Measurements from ENCODE around the gene UPK2.

UPK2 gene

DNA sequence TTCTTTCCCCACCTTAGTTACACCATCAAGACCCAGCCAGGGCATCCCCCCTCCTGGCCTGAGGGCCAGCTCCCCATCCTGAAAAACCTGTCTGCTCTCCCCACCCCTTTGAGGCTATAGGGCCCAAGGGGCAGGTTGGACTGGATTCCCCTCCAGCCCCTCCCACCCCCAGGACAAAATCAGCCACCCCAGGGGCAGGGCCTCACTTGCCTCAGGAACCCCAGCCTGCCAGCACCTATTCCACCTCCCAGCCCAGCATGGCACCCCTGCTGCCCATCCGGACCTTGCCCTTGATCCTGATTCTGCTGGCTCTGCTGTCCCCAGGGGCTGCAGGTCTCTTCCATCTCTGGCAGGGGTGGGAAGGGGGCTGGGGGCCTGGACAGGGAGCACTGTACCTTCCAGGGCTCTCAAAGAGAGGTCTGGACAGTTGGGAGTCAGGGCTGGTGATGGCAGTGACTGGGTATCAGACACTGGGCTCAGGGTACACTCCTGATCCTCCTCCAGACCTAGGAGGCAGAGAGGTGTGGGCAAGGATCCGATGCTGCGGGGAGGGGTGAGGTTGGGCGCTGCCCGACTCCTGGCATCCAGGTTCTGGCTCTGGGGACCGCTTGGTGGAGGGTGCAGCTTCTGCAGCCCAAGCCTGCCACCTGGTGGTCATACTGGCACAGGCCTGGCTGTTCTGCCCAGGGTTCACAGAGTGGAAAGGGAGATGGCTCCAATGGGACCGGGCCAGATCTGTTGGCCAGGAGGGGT is at the start of gene UPK2:
Gene UPK2, plus strand, starts transcription at position 205 of the 753 bp plus-strand sequence. Its CDS starts 53 bp downstream, at position 258.
- no peak within 1 kb of the TSS for H3K4me3 ChIP-seq (ENCODE audit: low read depth, low read length)
- no peak for DNase-seq (ENCODE audit: low read depth, low spot score)
- TF ChIP-seq, protein P1, sequence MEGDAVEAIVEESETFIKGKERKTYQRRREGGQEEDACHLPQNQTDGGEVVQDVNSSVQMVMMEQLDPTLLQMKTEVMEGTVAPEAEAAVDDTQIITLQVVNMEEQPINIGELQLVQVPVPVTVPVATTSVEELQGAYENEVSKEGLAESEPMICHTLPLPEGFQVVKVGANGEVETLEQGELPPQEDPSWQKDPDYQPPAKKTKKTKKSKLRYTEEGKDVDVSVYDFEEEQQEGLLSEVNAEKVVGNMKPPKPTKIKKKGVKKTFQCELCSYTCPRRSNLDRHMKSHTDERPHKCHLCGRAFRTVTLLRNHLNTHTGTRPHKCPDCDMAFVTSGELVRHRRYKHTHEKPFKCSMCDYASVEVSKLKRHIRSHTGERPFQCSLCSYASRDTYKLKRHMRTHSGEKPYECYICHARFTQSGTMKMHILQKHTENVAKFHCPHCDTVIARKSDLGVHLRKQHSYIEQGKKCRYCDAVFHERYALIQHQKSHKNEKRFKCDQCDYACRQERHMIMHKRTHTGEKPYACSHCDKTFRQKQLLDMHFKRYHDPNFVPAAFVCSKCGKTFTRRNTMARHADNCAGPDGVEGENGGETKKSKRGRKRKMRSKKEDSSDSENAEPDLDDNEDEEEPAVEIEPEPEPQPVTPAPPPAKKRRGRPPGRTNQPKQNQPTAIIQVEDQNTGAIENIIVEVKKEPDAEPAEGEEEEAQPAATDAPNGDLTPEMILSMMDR (IDR thresholded peaks at IDR 0.05; ENCODE audit: insufficient read depth, low read length, missing control alignments), result peak; percentile 98
- ChIA-PET CTCF (interaction anchor here (0.6 to 16.5 kb wide), 45 partner anchors 8 to 361 kb away, joined by 3 to 250 read pairs (median 4); partner anchors contain the start of genes DDX6 and FOXR1), POLR2A (no interaction called here)

DNA sequence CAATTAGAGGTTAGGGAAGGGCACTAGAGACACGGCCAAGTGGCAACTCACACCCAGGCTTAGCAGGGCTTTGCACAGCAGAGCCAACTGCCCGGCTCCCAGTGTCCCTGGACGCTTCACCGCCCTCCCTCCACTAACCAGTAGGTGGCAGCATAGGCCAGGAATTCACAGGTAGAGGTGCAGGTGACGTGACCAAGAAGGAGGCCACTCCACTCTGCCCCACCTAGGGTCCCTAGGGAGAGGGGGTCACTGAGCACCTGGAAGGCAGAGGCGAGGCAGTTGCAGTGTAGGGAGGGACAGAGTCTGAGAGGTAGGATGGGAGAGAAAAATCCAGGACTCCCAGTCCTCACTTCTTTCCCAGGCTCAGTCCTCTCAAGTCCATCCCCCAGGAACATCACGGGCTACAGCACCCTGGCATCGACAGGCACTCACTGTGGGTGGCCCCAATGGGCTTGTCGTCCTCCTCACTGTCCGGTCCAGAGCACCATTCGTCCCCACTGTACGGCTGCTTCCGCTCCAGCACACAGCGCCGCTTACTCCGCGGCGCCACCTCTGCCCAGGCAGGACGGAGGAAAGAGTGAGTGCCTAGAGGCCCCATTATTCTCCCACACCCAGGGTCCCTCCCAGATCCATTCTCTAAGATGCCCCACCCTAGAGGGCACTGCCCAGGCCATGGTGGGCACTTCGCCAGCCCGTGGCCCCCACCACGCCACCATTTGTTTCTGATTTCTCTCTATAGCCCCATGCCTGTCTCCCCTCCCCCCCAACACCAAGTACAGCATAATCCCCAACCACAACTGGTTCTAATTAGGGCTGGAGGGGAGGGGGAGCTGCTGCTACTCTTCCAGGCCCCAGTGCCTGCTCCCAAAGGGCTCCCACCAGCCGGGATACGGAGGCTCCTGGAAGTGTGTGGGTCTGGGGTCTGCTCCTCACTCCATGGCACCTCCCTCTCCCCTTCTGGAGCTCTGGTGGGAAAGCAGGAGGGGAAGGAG is 48.8 kb upstream of the UPK2 start:
- peak overlapping the region; percentile 46 for H3K4me3 ChIP-seq (ENCODE audit: low read depth, low read length)
- CTCF ChIA-PET, result interaction anchor here (0.7 to 8.5 kb wide), 8 partner anchors 10 to 217 kb away, joined by 3 to 71 read pairs (median 5); partner anchors contain the start of gene UPK2
- TF ChIP-seq, protein P1 (IDR thresholded peaks at IDR 0.05; ENCODE audit: insufficient read depth, low read length, missing control alignments), result peak; percentile 89
- no peak for DNase-seq (ENCODE audit: low read depth, low spot score)
- POLR2A ChIA-PET, result interaction anchor here (0.7 to 3.7 kb wide), 2 partner anchors 10 to 22 kb away, joined by 3 to 43 read pairs; no protein-coding TSS in a partner anchor

DNA sequence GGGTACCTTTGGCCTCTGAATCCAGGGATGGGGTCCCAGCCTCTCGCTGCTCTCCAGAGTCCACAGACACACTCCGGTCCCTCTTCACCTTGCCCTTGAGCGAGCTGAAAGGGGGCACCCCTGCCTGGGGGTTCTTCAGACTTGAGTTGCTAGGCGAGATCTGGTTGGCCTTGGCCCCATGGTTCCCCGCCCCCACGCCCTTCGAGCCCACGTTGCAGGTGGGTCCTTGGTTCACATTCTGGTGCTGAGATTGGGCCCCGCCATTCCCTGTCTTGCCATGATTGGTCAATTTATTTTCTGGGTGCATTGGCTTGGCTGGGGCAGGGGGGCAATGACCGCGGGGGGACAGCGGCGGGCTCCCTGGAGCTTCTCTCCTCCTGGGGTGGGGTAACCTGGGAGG is 47.8 kb upstream of the UPK2 start:
- CTCF ChIA-PET, result interaction anchor here (0.9 to 8.5 kb wide), 7 partner anchors 9 to 218 kb away, joined by 3 to 71 read pairs (median 4); partner anchors contain the start of gene UPK2
- no peak overlapping the region; the same call in 1 of the 2 replicates for H3K4me3 ChIP-seq (ENCODE audit: low read depth, low read length)
- POLR2A ChIA-PET, result interaction anchor here (0.7 to 3.7 kb wide), 3 partner anchors 13 to 38 kb away, joined by 6 to 43 read pairs (median 10); no protein-coding TSS in a partner anchor
- TF ChIP-seq, protein P1 (IDR thresholded peaks at IDR 0.05; ENCODE audit: insufficient read depth, low read length, missing control alignments), result no peak
- no peak for DNase-seq (ENCODE audit: low read depth, low spot score)

DNA sequence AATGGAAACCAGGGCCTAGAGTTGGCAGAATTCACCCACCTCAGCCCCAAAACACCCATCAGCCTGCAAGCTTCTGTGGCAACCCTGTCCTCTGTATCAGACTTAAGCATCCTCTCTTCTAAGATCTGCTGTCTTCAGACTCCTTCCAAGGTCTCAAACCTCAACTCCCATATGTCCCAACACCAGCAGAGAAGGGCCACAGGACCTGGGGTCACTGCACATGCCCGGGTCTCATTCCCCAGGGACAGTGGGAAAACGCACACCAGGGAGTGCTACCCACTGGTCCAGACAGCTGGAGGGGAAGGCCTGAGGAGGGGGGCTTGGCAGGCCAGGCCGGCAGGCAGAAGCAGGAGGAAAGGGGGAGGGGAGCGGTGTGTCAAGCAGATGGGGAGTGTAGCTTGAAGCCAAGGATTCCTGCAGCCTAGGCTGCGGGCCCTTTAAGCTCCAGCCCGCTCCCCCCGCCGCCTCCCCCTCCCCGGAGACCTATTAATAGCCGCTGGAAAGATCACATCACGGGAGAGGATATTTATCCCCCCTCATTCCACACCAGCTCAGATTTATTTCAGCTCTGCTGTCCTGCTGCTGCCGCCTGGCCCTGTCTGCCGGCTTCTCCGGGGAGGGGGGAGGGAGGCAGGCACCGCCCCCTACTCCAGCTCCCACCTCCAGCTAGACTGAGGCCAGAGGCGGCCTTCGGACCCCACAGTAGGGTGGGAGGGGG is 47.0 kb upstream of the UPK2 start:
- ChIA-PET CTCF (interaction anchor here (1.0 to 8.5 kb wide), 8 partner anchors 8 to 219 kb away, joined by 3 to 71 read pairs (median 5); partner anchors contain the start of gene UPK2), POLR2A (interaction anchor here (0.7 to 4.1 kb wide), 6 partner anchors 9 to 219 kb away, joined by 3 to 49 read pairs (median 8); partner anchors contain the start of gene DDX6)
- peak overlapping the region; percentile 55 for H3K4me3 ChIP-seq (ENCODE audit: low read depth, low read length)
- DNase-seq (ENCODE audit: low read depth, low spot score), result no peak
- TF ChIP-seq, protein P1 (IDR thresholded peaks at IDR 0.05; ENCODE audit: insufficient read depth, low read length, missing control alignments), result no peak

DNA sequence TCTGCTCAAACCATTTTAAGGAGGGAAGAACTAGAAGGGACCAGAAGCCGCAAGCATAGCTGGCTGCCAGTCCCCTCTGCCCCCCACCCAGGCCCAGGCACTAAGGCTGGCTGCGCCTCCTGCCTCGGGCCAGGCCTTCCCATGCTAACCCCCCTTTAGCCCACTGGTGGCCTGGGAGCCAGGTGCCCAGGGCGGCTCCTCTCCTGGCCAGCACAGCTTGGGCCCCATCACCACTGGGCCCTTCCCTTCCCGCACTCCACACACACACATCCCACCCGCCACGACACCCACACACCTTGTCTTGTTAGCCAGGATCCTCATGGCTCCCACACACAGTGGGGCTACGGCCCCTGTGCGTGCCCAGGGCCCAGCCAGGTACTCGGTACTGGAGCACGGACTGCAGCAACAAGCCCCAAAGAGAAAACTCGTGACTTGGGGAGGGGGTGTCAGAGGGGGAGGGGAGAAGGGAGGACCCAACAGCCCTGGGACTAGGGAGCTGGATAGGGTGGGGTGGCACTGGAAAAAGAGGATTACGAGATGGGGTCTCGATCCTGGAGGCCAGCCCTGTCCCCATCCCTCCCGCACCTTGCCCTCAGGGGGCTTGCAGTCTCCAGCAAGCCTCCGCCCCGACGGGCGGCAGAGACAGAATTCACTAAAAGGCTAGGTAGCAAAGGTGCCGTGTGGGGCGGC is 46.3 kb upstream of the UPK2 start:
- TF ChIP-seq, protein P1 (IDR thresholded peaks at IDR 0.05; ENCODE audit: insufficient read depth, low read length, missing control alignments), result no peak
- ChIA-PET CTCF (interaction anchor here (1.4 to 8.5 kb wide), 6 partner anchors 15 to 220 kb away, joined by 6 to 71 read pairs (median 7); partner anchors contain the start of gene UPK2), POLR2A (interaction anchor here (1.1 to 4.1 kb wide), 5 partner anchors 10 to 119 kb away, joined by 3 to 49 read pairs (median 10); partner anchors contain the start of gene DDX6)
- no peak for DNase-seq (ENCODE audit: low read depth, low spot score)
- peak overlapping the region; percentile 55 for H3K4me3 ChIP-seq (ENCODE audit: low read depth, low read length)

Data from AG04449 (cell line).